GM21526 (cell line): ENCODE measurements around the gene PDS5A.
A peak's percentile ranks its signal among the peaks of the same experiment; 100 is the strongest.
"Not testable (repeated sequence)": the region's sequence is repeated elsewhere in the genome, so short reads cannot be mapped to it uniquely, and the experiment has no call there.

ENCODE experiments used
- ATAC-seq: cut with Tn5 transposase; IDR thresholded peaks from one replicate; pipeline ENCODE4 v1.9.1; 2021; ENCODE audit warnings: moderate library complexity; ENCODE audit not compliant: unreplicated experiment, low FRiP score

Gene PDS5A

GRCh38 chr4:39977489-39978377, at the start of gene PDS5A:
Gene PDS5A, minus strand, starts transcription at chr4:39977911. Its CDS starts 1,334 bp downstream, at chr4:39976577.
- peak; percentile 67 for ATAC-seq

GRCh38 chr4:40024049-40024448, 46.3 kb upstream of the PDS5A start:
- not testable (repeated sequence) for ATAC-seq

GRCh38 chr4:40021116-40021515, 43.4 kb upstream of the PDS5A start:
- not testable (repeated sequence) for ATAC-seq

- no peak for ATAC-seq
These were observed 42.5 kb upstream of the PDS5A start for GRCh38 chr4:40020221-40020620.

GRCh38 chr4:40016007-40016406, 38.3 kb upstream of the PDS5A start:
- no peak for ATAC-seq

- no peak for ATAC-seq
These were observed 26.3 kb upstream of the PDS5A start for GRCh38 chr4:40003986-40004385.

- ATAC-seq = no peak
These were observed 23.0 kb upstream of the PDS5A start for GRCh38 chr4:40000711-40001110.

GRCh38 chr4:39998659-39999345, 21.1 kb upstream of the PDS5A start:
- no peak for ATAC-seq

- ATAC-seq = no peak
These were observed 19.1 kb upstream of the PDS5A start for GRCh38 chr4:39996811-39997210.

- ATAC-seq = no peak
These were observed 16.7 kb upstream of the PDS5A start for GRCh38 chr4:39994406-39994805.

GRCh38 chr4:39989381-39989780, 11.7 kb upstream of the PDS5A start:
- ATAC-seq = not testable (repeated sequence)

- ATAC-seq = no peak
These were observed 9.8 kb upstream of the PDS5A start for GRCh38 chr4:39987485-39987884.

- ATAC-seq = no peak
These were observed 1.2 kb upstream of the PDS5A start for GRCh38 chr4:39978904-39979303.

- ATAC-seq = no peak
These were observed 666 bp upstream of the PDS5A start for GRCh38 chr4:39978378-39978775.

- ATAC-seq = peak; percentile 25
These were observed 694 bp downstream of the PDS5A start for GRCh38 chr4:39976945-39977488.

- ATAC-seq = peak; percentile 36
These were observed 1.4 kb downstream of the PDS5A start for GRCh38 chr4:39976141-39976944.

- no peak for ATAC-seq
These were observed 2.1 kb downstream of the PDS5A start for GRCh38 chr4:39975488-39976089.

- ATAC-seq = not testable (repeated sequence)
These were observed 4.7 kb downstream of the PDS5A start for GRCh38 chr4:39973052-39973451.

GRCh38 chr4:39970671-39971640, 6.8 kb downstream of the PDS5A start:
- peak; percentile 55 for ATAC-seq
